PFSK-1 (cell line): Measurements from ENCODE around the gene MYNN.
A peak's percentile ranks its signal among the peaks of the same experiment; 100 is the strongest.

ENCODE experiments used
- FOXP2 ChIP-seq: optimal IDR thresholded peaks from 2 replicates; pipeline ENCODE3; 2011; ENCODE audit warnings: borderline replicate concordance, control low read depth, inconsistent platforms; ENCODE audit not compliant: insufficient read depth; ENCODE audit errors: extremely low read length, extremely low read depth
- POLR2AphosphoS5 ChIP-seq: IDR thresholded peaks from 2 replicates; pipeline ENCODE4 v1.6.1; 2012; ENCODE audit warnings: low read depth, mild to moderate bottlenecking, control low read depth, low read length, moderate library complexity
- SIN3A ChIP-seq: IDR thresholded peaks from 2 replicates; pipeline ENCODE4 v1.6.1; 2012; ENCODE audit warnings: mild to moderate bottlenecking, low read length, moderate library complexity, borderline replicate concordance; ENCODE audit not compliant: insufficient read depth
- TAF1 ChIP-seq: IDR thresholded peaks from 2 replicates; pipeline ENCODE4 v1.6.1; 2012; ENCODE audit warnings: low read length, control low read depth, borderline replicate concordance; ENCODE audit not compliant: insufficient read depth
- TF ChIP-seq, protein P1 (sequence below), 2 experiments: IDR thresholded peaks; 2 replicates each; pipeline versions ENCODE4 v1.6.1 to v1.8.0; 2011 to 2012; ENCODE audit warnings: low read depth in 2 of 2, low read length in 2 of 2, control low read depth in 1 of 2, inconsistent platforms in 1 of 2, mild to moderate bottlenecking in 1 of 2, moderate library complexity in 1 of 2; ENCODE audit not compliant: insufficient read depth in 1 of 2

The MYNN gene

DNA sequence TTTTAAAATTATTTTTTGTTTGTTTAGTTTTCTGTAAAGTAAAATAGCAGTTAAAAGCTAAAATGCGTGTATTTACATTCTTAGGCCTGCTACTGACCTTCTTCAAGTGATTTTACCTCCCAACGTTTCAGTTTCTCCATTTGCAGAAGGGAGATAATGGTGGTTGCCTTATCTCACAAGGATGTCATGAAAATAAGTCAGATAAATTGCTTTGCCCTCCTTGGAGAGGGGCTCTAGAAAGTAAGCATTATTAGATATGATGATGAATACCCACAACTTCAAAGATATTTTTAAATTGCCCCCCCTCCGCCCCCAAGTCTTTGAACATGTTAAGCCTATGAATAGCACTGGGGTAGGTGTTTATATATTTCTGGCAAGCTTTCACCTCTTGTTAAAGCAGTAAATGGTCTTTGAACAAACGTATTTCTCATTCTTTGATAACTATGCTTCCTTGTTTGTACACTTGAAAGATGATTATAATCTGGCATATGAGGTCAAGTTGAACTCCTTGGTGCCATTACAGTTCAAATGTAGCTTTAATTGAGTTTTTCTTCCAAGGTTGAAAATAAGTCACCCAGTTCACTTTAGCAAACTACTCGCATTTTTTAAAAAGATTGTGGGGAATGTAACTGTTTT is 14.7 kb upstream of the MYNN start:
- TF ChIP-seq SIN3A, result no peak
- no peak for TF ChIP-seq POLR2AphosphoS5
- TF ChIP-seq TAF1, result no peak
- TF ChIP-seq FOXP2, result no peak
- TF ChIP-seq, protein P1, sequence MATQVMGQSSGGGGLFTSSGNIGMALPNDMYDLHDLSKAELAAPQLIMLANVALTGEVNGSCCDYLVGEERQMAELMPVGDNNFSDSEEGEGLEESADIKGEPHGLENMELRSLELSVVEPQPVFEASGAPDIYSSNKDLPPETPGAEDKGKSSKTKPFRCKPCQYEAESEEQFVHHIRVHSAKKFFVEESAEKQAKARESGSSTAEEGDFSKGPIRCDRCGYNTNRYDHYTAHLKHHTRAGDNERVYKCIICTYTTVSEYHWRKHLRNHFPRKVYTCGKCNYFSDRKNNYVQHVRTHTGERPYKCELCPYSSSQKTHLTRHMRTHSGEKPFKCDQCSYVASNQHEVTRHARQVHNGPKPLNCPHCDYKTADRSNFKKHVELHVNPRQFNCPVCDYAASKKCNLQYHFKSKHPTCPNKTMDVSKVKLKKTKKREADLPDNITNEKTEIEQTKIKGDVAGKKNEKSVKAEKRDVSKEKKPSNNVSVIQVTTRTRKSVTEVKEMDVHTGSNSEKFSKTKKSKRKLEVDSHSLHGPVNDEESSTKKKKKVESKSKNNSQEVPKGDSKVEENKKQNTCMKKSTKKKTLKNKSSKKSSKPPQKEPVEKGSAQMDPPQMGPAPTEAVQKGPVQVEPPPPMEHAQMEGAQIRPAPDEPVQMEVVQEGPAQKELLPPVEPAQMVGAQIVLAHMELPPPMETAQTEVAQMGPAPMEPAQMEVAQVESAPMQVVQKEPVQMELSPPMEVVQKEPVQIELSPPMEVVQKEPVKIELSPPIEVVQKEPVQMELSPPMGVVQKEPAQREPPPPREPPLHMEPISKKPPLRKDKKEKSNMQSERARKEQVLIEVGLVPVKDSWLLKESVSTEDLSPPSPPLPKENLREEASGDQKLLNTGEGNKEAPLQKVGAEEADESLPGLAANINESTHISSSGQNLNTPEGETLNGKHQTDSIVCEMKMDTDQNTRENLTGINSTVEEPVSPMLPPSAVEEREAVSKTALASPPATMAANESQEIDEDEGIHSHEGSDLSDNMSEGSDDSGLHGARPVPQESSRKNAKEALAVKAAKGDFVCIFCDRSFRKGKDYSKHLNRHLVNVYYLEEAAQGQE (IDR thresholded peaks at IDR 0.05; ENCODE audit: insufficient read depth in 1 of 2, low read depth in 2 of 2, low read length in 2 of 2), result no peak

DNA sequence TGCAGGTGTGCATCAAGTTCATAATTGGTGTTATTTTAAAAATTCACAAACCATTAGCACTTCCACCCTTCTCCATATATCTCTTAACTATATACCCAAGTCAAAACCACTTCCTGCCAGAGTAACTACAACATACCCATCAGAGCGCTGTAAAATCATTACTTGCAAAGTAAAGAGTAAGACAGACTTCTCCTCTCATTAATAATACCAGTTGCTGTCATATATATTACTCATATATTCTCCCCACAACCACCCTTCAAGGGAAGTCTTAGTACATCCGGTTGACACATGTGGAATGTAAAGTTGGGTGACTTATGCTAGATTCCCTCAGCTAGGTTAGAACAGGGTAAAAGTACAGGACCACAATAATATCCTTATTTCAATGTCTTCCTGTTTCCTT is 13.9 kb upstream of the MYNN start:
- TF ChIP-seq, protein P1 (IDR thresholded peaks at IDR 0.05; ENCODE audit: insufficient read depth in 1 of 2, low read depth in 2 of 2, low read length in 2 of 2), result no peak
- TF ChIP-seq TAF1 (no peak), SIN3A (no peak), POLR2AphosphoS5 (no peak), FOXP2 (no peak)

DNA sequence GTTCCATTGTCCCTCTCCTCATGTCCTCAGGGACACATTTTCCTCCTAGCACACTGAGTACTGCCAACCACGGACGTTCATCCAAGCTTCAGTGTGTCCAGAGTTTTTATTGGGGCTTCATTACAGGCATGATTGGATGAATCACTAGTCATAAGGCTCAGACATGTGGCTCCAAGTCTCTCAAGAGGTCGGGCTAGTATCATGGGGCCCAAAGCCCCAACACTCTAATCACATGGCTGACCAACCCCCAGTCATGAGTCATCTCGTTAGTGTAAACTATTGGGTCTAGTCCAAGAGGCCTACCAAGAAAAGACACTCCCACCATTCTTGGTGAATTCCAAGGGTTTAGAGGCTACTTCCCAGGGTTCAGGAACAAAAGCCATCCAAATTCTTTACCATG is 12.7 kb upstream of the MYNN start:
- TF ChIP-seq POLR2AphosphoS5 (no peak), FOXP2 (no peak), TAF1 (no peak), SIN3A (no peak)
- TF ChIP-seq, protein P1 (IDR thresholded peaks at IDR 0.05; ENCODE audit: insufficient read depth in 1 of 2, low read depth in 2 of 2, low read length in 2 of 2), result no peak

DNA sequence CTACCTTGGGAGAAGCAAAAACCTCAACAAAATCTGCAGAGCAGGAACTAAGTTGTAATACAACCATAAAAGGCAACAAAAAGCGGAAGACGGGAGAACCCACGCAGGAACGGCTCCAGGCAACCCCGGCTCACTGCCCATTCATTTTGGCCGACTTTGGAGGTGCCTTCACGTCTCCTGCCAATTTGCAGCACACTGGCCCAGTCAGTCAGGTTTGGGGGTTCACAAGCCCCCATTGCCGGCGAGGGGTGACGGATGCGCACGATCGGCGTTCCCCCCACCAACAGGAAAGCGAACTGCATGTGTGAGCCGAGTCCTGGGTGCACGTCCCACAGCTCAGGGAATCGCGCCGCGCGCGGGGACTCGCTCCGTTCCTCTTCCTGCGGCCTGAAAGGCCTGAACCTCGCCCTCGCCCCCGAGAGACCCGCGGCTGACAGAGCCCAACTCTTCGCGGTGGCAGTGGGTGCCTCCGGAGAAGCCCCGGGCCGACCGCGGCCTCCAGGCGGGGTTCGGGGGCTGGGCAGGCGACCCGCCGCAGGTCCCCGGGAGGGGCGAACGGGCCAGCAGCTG is 8.8 kb upstream of the MYNN start:
- no peak for TF ChIP-seq POLR2AphosphoS5
- no peak for TF ChIP-seq FOXP2
- TF ChIP-seq SIN3A, result no peak

DNA sequence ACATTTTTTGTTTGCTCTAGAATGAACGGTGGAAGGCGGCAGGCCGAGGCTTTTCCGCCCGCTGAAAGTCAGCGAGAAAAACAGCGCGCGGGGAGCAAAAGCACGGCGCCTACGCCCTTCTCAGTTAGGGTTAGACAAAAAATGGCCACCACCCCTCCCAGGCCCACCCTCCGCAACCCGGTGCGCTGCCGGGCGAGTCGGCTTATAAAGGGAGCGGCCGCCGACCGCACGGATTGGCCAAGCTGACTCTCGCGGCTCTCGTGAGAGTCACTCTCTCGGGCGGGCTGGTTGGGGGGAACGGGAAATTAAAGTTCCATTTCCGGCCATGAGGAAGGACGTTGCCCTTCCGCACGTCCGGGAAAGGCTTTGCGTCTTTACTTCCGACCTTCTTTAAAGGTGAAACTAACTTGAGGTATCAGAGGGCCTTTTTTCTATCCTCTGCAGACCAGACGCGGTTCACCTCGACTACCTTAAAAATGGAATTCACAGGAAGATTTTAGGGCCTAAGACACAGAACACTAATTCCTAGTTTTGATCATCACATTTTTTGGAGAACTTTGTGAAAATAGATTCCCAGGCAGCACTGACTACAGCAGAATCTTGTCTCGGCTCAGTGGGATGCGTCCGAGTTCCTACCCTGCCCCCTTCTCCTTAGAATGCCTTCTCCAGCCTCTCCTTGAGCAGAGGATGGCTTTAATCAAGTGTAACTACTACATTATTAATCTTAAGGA is 8.1 kb upstream of the MYNN start, which contains the start of gene TERC:
TSS of gene TERC (minus strand) at position 179 of the 731 bp plus-strand sequence.
- TF ChIP-seq POLR2AphosphoS5 (peak; percentile 70), TAF1 (0 out of 2 replicates have a peak, but pooled peaks have one; percentile 30), FOXP2 (no peak)

DNA sequence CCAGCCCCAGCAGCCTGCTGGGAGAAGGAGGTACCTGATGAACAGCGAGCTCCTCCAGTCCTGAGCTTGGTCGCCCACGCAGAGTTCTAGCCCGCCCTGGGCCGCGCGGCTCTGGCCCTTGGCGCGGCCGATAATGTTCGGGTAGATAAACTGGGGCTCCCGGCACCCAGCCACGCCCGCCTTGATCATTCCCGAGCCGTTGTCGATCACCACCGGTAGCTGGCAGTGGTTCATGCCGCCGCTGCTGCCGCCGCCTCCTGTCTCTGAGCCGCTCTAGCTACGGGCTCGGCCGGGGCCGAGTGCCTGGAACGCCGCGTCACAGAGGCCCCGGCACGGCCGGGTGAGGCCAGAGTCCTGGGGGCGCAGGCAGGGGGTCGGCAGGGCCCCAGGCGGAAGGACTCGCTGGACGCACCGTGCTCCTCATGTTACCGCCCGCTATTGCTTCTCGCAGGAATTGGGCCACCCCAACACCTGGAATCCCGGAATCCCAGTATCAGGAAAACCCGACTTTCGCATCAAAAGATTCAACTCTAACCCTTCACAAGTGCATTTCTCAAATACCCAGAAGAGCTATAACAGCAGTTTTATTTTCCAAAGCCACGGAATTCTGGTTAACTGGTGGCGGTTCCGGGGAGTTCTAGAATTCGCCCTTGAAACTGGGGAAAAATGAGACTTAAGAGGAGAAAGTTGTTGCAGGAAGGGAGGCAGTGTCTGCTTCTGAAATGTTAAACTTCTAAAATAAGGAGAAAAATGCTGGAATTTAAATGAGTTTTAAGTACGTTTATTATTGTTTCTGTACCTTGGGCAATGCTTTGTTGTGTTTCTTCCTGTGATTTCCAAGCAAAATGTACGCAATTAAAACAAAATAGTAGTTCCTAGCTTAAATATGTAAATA is 3.7 kb upstream of the MYNN start, which contains the start of gene ACTRT3:
TSS of gene ACTRT3 (minus strand) at position 275 of the 895 bp plus-strand sequence. CDS start at position 234, 41 bp downstream.
- peak; percentile 16 for TF ChIP-seq FOXP2
- TF ChIP-seq, protein P1 (IDR thresholded peaks at IDR 0.05; ENCODE audit: insufficient read depth in 1 of 2, low read depth in 2 of 2, low read length in 2 of 2), result no peak
- no peak for TF ChIP-seq POLR2AphosphoS5
